Activated B cell treated with CpG ODN at 0.5 μM for 24 hours (primary cell): ENCODE results near the gene LIMK2. TPM values are rescaled to one million over a fixed set of nuclear protein-coding genes. Genes with fewer than 3 reads are reported as not detected.
A peak's percentile ranks its signal among the peaks of the same experiment; 100 is the strongest.

Experiments used
- ATAC-seq: fragments of 200-7000 bp; cut with Tn5 transposase; one replicate; pipeline ENCODE4 v1.10.0; 2021; ENCODE audit warnings: low read depth, mild to moderate bottlenecking, moderate library complexity
- CTCF ChIA-PET: fragments of 350-600 bp; sonication (Branson Sonifier 250); formaldehyde crosslinking; loops from one replicate; lab custom pipeline; 2021; ENCODE audit warnings: antibody characterized with exemption; lab: Charles Lee
- POLR2A ChIA-PET: fragments of 350-600 bp; sonication (Branson Sonifier 250); formaldehyde crosslinking; loops from one replicate; lab custom pipeline; 2021; ENCODE audit warnings: antibody characterized with exemption; lab: Charles Lee
- DNase-seq: peaks from one replicate; pipeline ENCODE4 v3.0.0; 2022
- H3K27ac Mint-ChIP-seq: one replicate; pipeline ENCODE4 v1.8.0; 2020; ENCODE audit warnings: mixed read lengths
- H3K27me3 Mint-ChIP-seq: one replicate; pipeline ENCODE4 v1.8.0; 2021; ENCODE audit warnings: mixed read lengths
- H3K36me3 Mint-ChIP-seq: one replicate; pipeline ENCODE4 v1.8.0; 2021; ENCODE audit warnings: low read depth, mixed read lengths
- H3K4me1 Mint-ChIP-seq: one replicate; pipeline ENCODE4 v1.8.0; 2021; ENCODE audit warnings: mixed read lengths
- H3K4me3 Mint-ChIP-seq: one replicate; pipeline ENCODE4 v1.8.0; 2020; ENCODE audit warnings: mild to moderate bottlenecking, mixed read lengths
- H3K9me3 Mint-ChIP-seq: one replicate; pipeline ENCODE4 v1.8.0; 2020; ENCODE audit warnings: mixed read lengths
- intact Hi-C: fragments of 100-400 bp; cut with micrococcal nuclease; formaldehyde crosslinking; loops from one replicate; pipeline ENCODE4 v1.15.1; 2024
- total RNA-seq: library from RNA; stranded (reverse); gene quantifications from 2 replicates; pipeline ENCODE4 v1.2.3, GENCODE V29; 2022
- TF ChIP-seq, protein P1 (sequence below): fragments of 200-600 bp; IDR thresholded peaks from one replicate; pipeline ENCODE4 v1.8.0; 2022; ENCODE audit warnings: antibody characterized with exemption, mild to moderate bottlenecking

LIMK2 gene
- total RNA-seq, 1 donor from 2014 or later: 17.7 TPM

DNA sequence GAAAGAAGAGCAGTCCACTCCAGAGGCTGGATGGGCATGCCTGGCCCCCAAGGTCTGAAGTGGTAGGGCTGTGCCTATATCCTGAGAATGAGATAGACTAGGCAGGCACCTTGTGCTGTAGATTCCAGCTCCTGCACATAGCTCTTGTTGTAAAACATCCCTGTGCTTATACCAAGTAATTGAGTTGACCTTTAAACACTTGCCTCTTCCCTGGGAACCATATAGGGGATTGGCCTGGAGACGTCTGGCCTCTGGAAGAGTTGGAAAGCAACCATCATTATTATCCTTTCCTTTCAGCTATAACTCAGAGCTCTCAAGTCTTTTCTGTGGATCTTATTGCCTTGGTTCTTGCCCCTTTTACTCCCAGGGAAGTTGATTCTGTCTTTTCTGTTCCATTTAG is 15.1 kb downstream of the LIMK2 start:
- POLR2A ChIA-PET: interaction anchor here (0.6 to 0.7 kb wide), 2 partner anchors 142 to 935 kb away, joined by 3 read pairs; no protein-coding TSS in a partner anchor
- ATAC-seq (no peak), DNase-seq (no peak)
- Mint-ChIP-seq H3K27ac (no peak overlapping the region), H3K36me3 (peaks cover 16% of the 10 kb centered on the region), H3K27me3 (no peaks in the 10 kb centered on the region), H3K4me3 (no peak overlapping the region), H3K4me1 (peaks cover 28% of the 10 kb centered on the region), H3K9me3 (no peaks in the 10 kb centered on the region)
- TF ChIP-seq, protein P1, sequence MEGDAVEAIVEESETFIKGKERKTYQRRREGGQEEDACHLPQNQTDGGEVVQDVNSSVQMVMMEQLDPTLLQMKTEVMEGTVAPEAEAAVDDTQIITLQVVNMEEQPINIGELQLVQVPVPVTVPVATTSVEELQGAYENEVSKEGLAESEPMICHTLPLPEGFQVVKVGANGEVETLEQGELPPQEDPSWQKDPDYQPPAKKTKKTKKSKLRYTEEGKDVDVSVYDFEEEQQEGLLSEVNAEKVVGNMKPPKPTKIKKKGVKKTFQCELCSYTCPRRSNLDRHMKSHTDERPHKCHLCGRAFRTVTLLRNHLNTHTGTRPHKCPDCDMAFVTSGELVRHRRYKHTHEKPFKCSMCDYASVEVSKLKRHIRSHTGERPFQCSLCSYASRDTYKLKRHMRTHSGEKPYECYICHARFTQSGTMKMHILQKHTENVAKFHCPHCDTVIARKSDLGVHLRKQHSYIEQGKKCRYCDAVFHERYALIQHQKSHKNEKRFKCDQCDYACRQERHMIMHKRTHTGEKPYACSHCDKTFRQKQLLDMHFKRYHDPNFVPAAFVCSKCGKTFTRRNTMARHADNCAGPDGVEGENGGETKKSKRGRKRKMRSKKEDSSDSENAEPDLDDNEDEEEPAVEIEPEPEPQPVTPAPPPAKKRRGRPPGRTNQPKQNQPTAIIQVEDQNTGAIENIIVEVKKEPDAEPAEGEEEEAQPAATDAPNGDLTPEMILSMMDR: no peak
- CTCF ChIA-PET: interaction anchor here (1.0 to 1.2 kb wide), 3 partner anchors 11 to 16 kb away, joined by 3 read pairs; no protein-coding TSS in a partner anchor
- intact Hi-C loops: no loop called here

DNA sequence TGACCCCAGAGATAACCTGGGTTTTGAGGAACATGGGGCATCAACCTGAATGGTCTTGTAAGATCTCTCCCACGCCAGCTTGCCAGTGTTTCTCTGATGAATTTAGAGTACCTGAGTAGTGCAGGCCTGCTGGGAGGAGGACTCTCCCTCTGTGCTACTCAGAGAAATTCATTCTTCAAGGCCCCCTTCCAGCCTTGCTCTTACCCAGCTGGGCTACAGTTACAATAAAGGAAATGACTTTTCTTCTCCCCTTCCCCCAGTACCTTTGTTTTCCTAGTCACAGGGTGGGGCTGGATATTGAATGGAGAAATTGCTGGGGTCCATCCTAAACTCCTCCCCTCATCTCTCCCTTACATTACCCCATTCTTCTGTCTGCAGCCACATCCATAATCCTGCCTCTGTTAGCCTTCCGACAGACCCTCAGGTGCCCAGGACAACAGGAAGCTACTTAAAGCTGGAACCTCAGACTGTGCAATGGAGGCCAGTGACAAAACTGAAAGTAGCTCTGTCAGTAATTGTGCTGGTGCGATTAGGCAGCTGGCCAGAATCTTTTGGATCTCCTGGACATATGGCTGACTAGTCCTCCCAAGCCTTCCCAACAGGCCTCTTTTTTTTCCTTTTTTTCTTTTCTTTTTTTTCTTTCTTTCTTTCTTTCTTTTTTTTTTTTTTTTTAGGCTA is 17.4 kb downstream of the LIMK2 start:
- CTCF ChIA-PET: interaction anchor here (0.7 to 1.2 kb wide), 3 partner anchors 18 to 140 kb away, joined by 3 to 4 read pairs (median 3); no protein-coding TSS in a partner anchor
- H3K27ac Mint-ChIP-seq: peak overlapping the region; percentile 54
- ATAC-seq (no peak), DNase-seq (no peak)
- no peak overlapping the region for H3K4me3 Mint-ChIP-seq
- intact Hi-C loops: loop anchor here (2.0 to 10.0 kb wide), 5 partner anchors 17 to 597 kb away; partner anchors contain the start of genes LIMK2 and SELENOM
- TF ChIP-seq, protein P1: no peak
- no peaks in the 10 kb centered on the region for H3K9me3 Mint-ChIP-seq
- POLR2A ChIA-PET: interaction anchor here (1.3 kb wide), 1 partner anchor 15 kb away, joined by 8 read pairs; no protein-coding TSS in a partner anchor
- H3K36me3 Mint-ChIP-seq: peaks cover 18% of the 10 kb centered on the region
- H3K4me1 Mint-ChIP-seq: peaks cover 19% of the 10 kb centered on the region
- no peaks in the 10 kb centered on the region for H3K27me3 Mint-ChIP-seq

DNA sequence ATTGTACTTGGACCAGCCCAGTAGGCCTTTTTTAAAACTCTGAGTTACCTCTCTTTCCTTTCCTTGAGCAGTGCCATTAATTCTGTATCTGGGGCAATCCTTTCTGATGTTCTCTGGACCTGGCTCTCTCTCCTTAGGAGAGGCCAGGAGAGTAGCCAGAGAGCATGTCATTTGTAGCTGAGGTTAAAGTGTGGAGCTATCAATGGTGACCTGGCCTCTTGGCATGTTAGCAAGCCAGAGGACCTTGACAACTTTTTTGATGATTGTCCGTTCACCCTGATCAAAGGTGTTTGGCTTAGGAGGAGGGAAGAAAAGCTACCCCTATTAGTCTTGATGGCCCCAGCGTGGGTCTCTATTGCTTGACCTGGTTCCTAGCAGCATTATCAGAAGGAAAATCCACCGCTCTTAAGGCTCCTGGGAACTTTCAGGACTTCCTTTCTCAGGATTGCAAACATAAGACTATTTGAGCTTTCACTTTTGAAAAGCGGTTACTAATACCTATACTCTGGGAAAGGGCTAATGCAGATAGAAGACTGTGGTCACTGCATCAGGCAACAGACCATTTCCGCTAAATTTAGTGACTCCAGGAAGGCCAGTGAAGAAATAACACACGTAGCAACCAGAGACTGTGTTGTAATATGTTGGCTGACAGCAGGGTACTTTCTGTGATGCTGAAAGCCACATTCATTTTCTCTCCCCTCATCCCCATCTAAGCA is 18.2 kb downstream of the LIMK2 start:
- H3K9me3 Mint-ChIP-seq: no peaks in the 10 kb centered on the region
- no peak overlapping the region for H3K4me3 Mint-ChIP-seq
- H3K36me3 Mint-ChIP-seq: peaks cover 20% of the 10 kb centered on the region
- peaks cover 23% of the 10 kb centered on the region for H3K4me1 Mint-ChIP-seq
- H3K27me3 Mint-ChIP-seq: no peaks in the 10 kb centered on the region
- TF ChIP-seq, protein P1: no peak
- ATAC-seq: no peak
- ChIA-PET POLR2A (interaction anchor here (1.3 kb wide), 1 partner anchor 16 kb away, joined by 8 read pairs; no protein-coding TSS in a partner anchor), CTCF (interaction anchor here (0.6 to 1.6 kb wide), 5 partner anchors 17 to 280 kb away, joined by 3 to 5 read pairs (median 3); no protein-coding TSS in a partner anchor)
- DNase-seq: no peak
- intact Hi-C loops: loop anchor here (2.0 to 10.0 kb wide), 5 partner anchors 18 to 598 kb away; partner anchors contain the start of genes LIMK2 and SELENOM
- no peak overlapping the region for H3K27ac Mint-ChIP-seq

DNA sequence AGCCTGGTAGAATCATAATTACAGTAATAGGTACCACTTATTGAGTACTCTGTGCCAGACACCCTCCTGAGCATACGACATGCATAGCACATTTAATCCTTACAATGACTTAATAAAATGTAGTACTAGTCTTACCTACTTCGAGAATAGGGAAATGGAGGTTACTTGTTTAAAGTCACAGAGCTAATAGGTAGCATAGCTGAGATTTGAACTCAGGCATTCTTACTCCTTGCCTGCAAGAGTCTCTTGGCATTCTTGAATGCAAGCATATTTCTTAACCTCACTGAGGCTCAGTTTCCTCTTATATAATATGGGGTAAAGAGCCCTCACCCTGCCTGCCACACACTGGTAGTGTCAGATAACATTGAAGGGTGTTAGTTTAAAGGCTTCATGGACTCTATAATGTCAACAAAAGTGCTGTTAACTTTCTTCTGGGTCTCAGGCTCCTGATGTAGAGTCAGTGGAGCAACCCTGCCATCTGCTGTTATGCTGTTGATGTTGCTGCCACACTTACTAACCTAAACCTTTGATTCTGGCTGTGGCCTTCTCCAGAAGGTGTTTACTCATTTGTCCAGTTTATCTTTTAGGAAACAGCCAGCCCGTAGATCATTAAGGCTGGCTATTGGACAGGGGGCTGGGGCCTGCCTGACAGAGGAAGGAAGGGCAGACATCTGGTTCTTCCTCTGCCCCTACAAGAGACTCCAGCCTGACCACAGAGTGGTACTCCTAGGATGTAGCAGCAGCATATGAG is 18.9 kb downstream of the LIMK2 start:
- ATAC-seq: peak; percentile 52
- Mint-ChIP-seq H3K9me3 (no peaks in the 10 kb centered on the region), H3K36me3 (peaks cover 16% of the 10 kb centered on the region), H3K27me3 (no peaks in the 10 kb centered on the region), H3K4me1 (peaks cover 23% of the 10 kb centered on the region), H3K27ac (no peak overlapping the region), H3K4me3 (no peak overlapping the region)
- intact Hi-C loops: loop anchor here (1.0 to 10.0 kb wide), 7 partner anchors 18 to 599 kb away; partner anchors contain the start of genes LIMK2 and SELENOM
- ChIA-PET CTCF (interaction anchor here (0.6 to 1.6 kb wide), 7 partner anchors 16 to 281 kb away, joined by 3 to 6 read pairs (median 4); no protein-coding TSS in a partner anchor), POLR2A (no interaction called here)
- no peak for DNase-seq
- TF ChIP-seq, protein P1: no peak
